SK-N-SH (cell line): ENCODE results near the gene PLA2G2C. TPM values are rescaled to one million over a fixed set of nuclear protein-coding genes. Genes with fewer than 3 reads are reported as not detected.

ENCODE experiments used
- CTCF ChIA-PET: fragments of 300-600, 350-600 bp; formaldehyde crosslinking; extraction: SDS; loops from one replicate; lab custom pipeline; 2021; lab: Yijun Ruan, JAX
- POLR2A ChIA-PET: fragments of 350-600 bp; sonication (Branson Sonifier 250); formaldehyde crosslinking; extraction: SDS; loops from one replicate; lab custom pipeline; 2020; ENCODE audit warnings: antibody characterized with exemption, inconsistent platforms; lab: Yijun Ruan, JAX
- DNase-seq: peaks from one replicate; pipeline ENCODE4 v3.0.0; 2012
- H2AFZ ChIP-seq: fragments of 200-600 bp; sonication (generic); 2 replicates; pipeline ENCODE4 v1.8.1; 2016; ENCODE audit warnings: antibody characterized with exemption, mild to moderate bottlenecking, low read depth
- H3F3A ChIP-seq: fragments of 200-600 bp; sonication (generic); replicated peaks from 2 replicates; pipeline ENCODE3; 2016; ENCODE audit warnings: antibody characterized with exemption, mild to moderate bottlenecking; ENCODE audit not compliant: insufficient read depth
- H3K27ac ChIP-seq, 2 experiments: fragments of 200-500 bp in 1 of 2; fragments of 200-600 bp in 1 of 2; sonication (Bioruptor generic) in 1 of 2; sonication (generic), shearing (Covaris generic) in 1 of 2; 2 replicates each; pipeline versions ENCODE4 v1.5.1 to v1.6.1; 2014 to 2016; ENCODE audit warnings: low read depth in 2 of 2, inconsistent platforms in 1 of 2, low read length in 1 of 2, mild to moderate bottlenecking in 1 of 2, mixed read lengths in 1 of 2
- H3K27me3 ChIP-seq: fragments of 200-600 bp; sonication (generic), shearing (Covaris generic); 2 replicates; pipeline ENCODE4 v1.6.1; 2016; ENCODE audit warnings: mixed run types; ENCODE audit not compliant: insufficient read depth
- H3K36me3 ChIP-seq, 2 experiments: fragments of 200-500 bp in 1 of 2; fragments of 200-600 bp in 1 of 2; sonication (Bioruptor generic) in 1 of 2; sonication (generic) in 1 of 2; replicated peaks in 1 of 2; 2 replicates each; pipeline versions ENCODE3 to v1.5.1; 2014 to 2016; ENCODE audit warnings: low read length in 1 of 2, mild to moderate bottlenecking in 1 of 2; ENCODE audit not compliant: insufficient read depth in 2 of 2, control insufficient read depth in 1 of 2
- H3K4me1 ChIP-seq, 2 experiments: fragments of 200-500 bp in 1 of 2; fragments of 200-600 bp in 1 of 2; sonication (Bioruptor generic) in 1 of 2; sonication (generic), shearing (Covaris generic) in 1 of 2; 2 replicates each; pipeline versions ENCODE4 v1.5.1 to v1.6.1; 2014 to 2016; ENCODE audit warnings: low read depth in 1 of 2, low read length in 1 of 2, mixed run types in 1 of 2; ENCODE audit not compliant: insufficient read depth in 2 of 2, control insufficient read depth in 1 of 2
- H3K4me2 ChIP-seq: fragments of 200-600 bp; sonication (generic), shearing (Covaris generic); 2 replicates; pipeline ENCODE4 v1.6.1; 2017; ENCODE audit warnings: mixed run types
- H3K4me3 ChIP-seq, 2 experiments: fragments of 200-500 bp in 1 of 2; fragments of 200-600 bp in 1 of 2; sonication (Bioruptor generic) in 1 of 2; sonication (generic), shearing (Covaris generic) in 1 of 2; 2 replicates each; pipeline versions ENCODE4 v1.5.1 to v1.8.1; 2014 to 2016; ENCODE audit warnings: low read depth in 2 of 2, inconsistent platforms in 1 of 2, low read length in 1 of 2, mild to moderate bottlenecking in 1 of 2, mixed read lengths in 1 of 2, moderate library complexity in 1 of 2
- H3K79me2 ChIP-seq: fragments of 200-600 bp; sonication (generic); 2 replicates; pipeline ENCODE4 v1.8.1; 2017; ENCODE audit warnings: mild to moderate bottlenecking; ENCODE audit not compliant: insufficient read depth
- H3K9ac ChIP-seq: fragments of 200-600 bp; sonication (generic); 2 replicates; pipeline ENCODE4 v1.6.1; 2017; ENCODE audit warnings: mixed run types
- H3K9me2 ChIP-seq: fragments of 200-600 bp; sonication (generic); 2 replicates; pipeline ENCODE4 v1.6.1; 2017; ENCODE audit warnings: mixed run types
- H3K9me3 ChIP-seq: fragments of 200-600 bp; sonication (generic); 2 replicates; pipeline ENCODE4 v1.6.1; 2017; ENCODE audit warnings: mixed run types, mild to moderate bottlenecking, moderate library complexity
- H4K20me1 ChIP-seq: fragments of 200-600 bp; sonication (generic); 2 replicates; pipeline ENCODE4 v1.6.1; 2017; ENCODE audit warnings: mild to moderate bottlenecking, mixed run types; ENCODE audit not compliant: insufficient read depth
- ELF1 ChIP-seq: IDR thresholded peaks from 2 replicates; pipeline ENCODE4 v1.4.0; 2012
- EZH2phosphoT487 ChIP-seq: fragments of 200-600 bp; sonication (generic); IDR thresholded peaks from 2 replicates; pipeline ENCODE4 v1.6.1; 2017; ENCODE audit warnings: low read depth, mixed run types, mild to moderate bottlenecking, antibody characterized with exemption, moderate library complexity, borderline replicate concordance
- FOXM1 ChIP-seq: IDR thresholded peaks from 2 replicates; pipeline ENCODE4 v1.4.0; 2012; ENCODE audit warnings: low read depth, mild to moderate bottlenecking
- GABPA ChIP-seq: IDR thresholded peaks from 2 replicates; pipeline ENCODE4 v1.4.0; 2012; ENCODE audit warnings: low read depth, mild to moderate bottlenecking
- JUND ChIP-seq: IDR thresholded peaks from 2 replicates; pipeline ENCODE4 v1.4.0; 2012
- NRF1 ChIP-seq: IDR thresholded peaks from 2 replicates; pipeline ENCODE4 v1.6.1; 2012; ENCODE audit warnings: low read depth, mild to moderate bottlenecking, low read length
- PBX3 ChIP-seq: IDR thresholded peaks from 2 replicates; pipeline ENCODE4; 2012
- RCOR1 ChIP-seq: fragments of 150-350 bp; IDR thresholded peaks from 2 replicates; pipeline ENCODE4 v1.6.1; 2017; ENCODE audit warnings: antibody characterized with exemption, low read length
- TAF1 ChIP-seq: IDR thresholded peaks from 2 replicates; pipeline ENCODE4 v1.6.1; 2012; ENCODE audit warnings: low read depth, mild to moderate bottlenecking, low read length, moderate library complexity, borderline replicate concordance
- WGBS: methylation state at CpG from one replicate; pipeline ENCODE4 v1.1.6; 2017; ENCODE audit warnings: low lambda C conversion rate; 5-methylcytosine and 5-hydroxymethylcytosine counted together
- polyA plus RNA-seq, 3 experiments: library from polyadenylated mRNA; depleted of rRNA; stranded (reverse); fragments of >200 nt; gene quantifications; 2 replicates each; pipeline ENCODE4 v1.2.3, GENCODE V29; 2012
- TF ChIP-seq, protein P1 (sequence below): fragments of 200-600 bp; sonication (generic); IDR thresholded peaks from 2 replicates; pipeline ENCODE4 v1.6.1; 2017; ENCODE audit warnings: antibody characterized with exemption, mild to moderate bottlenecking, moderate library complexity
- TF ChIP-seq, protein P2 (sequence below): IDR thresholded peaks from 2 replicates; pipeline ENCODE4 v1.6.1; 2012; ENCODE audit warnings: mild to moderate bottlenecking, low read depth, low read length, moderate library complexity
- TF ChIP-seq, protein P3 (sequence below): fragments of 150-350 bp; IDR thresholded peaks from 2 replicates; pipeline ENCODE4 v1.6.1; 2016; ENCODE audit warnings: mild to moderate bottlenecking, low read depth, low read length

PLA2G2C gene
- polyA plus RNA-seq, 1 of the 3 experiments (the other 2 are of a cell fraction), result not detected

DNA sequence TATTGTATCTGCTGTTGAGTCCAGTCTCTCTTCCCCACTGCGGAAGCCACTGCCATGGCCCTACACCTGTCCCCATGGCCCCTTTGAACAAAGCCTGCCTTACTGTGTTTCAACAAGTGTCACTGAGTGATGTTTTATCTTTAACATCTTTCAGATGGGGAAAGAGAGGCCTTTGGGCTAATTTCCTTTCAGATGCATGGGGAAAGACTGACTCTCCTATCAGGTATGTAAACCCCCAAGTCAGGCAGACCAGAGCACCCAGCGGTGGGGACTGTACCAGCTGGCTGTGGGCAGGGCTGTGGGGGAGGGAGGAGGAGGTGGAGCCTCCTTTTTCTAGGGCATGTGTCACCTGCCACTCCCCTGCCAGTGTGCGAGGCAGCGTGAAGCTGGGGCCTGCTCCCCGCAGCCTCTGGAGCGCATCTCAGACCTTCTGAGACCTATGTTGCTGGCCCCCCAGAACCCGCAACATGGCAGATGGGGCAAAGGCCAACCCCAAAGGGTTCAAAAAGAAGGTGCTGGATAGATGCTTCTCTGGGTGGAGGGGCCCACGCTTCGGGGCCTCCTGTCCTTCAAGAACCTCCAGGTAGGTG lies 47.3 kb downstream of the PLA2G2C start, which contains the start of gene PLA2G2F (continued):
- TF ChIP-seq PBX3, result no peak

GRCh38 chr1:20138346-20138745 lies 48.0 kb downstream of the PLA2G2C start:
- no peaks in the 10 kb centered on the region for H3K9me2 ChIP-seq
- H3K27ac ChIP-seq, result no peak overlapping the region
- no peak overlapping the region for H3K9ac ChIP-seq
- H3K79me2 ChIP-seq, result no peaks in the 10 kb centered on the region
- TF ChIP-seq, protein P1, sequence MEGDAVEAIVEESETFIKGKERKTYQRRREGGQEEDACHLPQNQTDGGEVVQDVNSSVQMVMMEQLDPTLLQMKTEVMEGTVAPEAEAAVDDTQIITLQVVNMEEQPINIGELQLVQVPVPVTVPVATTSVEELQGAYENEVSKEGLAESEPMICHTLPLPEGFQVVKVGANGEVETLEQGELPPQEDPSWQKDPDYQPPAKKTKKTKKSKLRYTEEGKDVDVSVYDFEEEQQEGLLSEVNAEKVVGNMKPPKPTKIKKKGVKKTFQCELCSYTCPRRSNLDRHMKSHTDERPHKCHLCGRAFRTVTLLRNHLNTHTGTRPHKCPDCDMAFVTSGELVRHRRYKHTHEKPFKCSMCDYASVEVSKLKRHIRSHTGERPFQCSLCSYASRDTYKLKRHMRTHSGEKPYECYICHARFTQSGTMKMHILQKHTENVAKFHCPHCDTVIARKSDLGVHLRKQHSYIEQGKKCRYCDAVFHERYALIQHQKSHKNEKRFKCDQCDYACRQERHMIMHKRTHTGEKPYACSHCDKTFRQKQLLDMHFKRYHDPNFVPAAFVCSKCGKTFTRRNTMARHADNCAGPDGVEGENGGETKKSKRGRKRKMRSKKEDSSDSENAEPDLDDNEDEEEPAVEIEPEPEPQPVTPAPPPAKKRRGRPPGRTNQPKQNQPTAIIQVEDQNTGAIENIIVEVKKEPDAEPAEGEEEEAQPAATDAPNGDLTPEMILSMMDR, result no peak
- TF ChIP-seq EZH2phosphoT487, result no peak
- no peak for TF ChIP-seq TAF1
- no peak for TF ChIP-seq JUND
- TF ChIP-seq NRF1, result no peak
- no peak for TF ChIP-seq ELF1
- TF ChIP-seq, protein P2, sequence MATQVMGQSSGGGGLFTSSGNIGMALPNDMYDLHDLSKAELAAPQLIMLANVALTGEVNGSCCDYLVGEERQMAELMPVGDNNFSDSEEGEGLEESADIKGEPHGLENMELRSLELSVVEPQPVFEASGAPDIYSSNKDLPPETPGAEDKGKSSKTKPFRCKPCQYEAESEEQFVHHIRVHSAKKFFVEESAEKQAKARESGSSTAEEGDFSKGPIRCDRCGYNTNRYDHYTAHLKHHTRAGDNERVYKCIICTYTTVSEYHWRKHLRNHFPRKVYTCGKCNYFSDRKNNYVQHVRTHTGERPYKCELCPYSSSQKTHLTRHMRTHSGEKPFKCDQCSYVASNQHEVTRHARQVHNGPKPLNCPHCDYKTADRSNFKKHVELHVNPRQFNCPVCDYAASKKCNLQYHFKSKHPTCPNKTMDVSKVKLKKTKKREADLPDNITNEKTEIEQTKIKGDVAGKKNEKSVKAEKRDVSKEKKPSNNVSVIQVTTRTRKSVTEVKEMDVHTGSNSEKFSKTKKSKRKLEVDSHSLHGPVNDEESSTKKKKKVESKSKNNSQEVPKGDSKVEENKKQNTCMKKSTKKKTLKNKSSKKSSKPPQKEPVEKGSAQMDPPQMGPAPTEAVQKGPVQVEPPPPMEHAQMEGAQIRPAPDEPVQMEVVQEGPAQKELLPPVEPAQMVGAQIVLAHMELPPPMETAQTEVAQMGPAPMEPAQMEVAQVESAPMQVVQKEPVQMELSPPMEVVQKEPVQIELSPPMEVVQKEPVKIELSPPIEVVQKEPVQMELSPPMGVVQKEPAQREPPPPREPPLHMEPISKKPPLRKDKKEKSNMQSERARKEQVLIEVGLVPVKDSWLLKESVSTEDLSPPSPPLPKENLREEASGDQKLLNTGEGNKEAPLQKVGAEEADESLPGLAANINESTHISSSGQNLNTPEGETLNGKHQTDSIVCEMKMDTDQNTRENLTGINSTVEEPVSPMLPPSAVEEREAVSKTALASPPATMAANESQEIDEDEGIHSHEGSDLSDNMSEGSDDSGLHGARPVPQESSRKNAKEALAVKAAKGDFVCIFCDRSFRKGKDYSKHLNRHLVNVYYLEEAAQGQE, result no peak
- no peak for TF ChIP-seq RCOR1
- no peak for TF ChIP-seq GABPA
- no peak for TF ChIP-seq FOXM1
- TF ChIP-seq, protein P3, sequence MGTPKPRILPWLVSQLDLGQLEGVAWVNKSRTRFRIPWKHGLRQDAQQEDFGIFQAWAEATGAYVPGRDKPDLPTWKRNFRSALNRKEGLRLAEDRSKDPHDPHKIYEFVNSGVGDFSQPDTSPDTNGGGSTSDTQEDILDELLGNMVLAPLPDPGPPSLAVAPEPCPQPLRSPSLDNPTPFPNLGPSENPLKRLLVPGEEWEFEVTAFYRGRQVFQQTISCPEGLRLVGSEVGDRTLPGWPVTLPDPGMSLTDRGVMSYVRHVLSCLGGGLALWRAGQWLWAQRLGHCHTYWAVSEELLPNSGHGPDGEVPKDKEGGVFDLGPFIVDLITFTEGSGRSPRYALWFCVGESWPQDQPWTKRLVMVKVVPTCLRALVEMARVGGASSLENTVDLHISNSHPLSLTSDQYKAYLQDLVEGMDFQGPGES, result no peak
- ChIA-PET POLR2A (no interaction called here), CTCF (no interaction called here)
- H3K4me1 ChIP-seq, result no peaks in the 10 kb centered on the region
- DNase-seq, result no peak
- no peaks in the 10 kb centered on the region for H4K20me1 ChIP-seq
- H3K4me3 ChIP-seq, result no peak overlapping the region
- no peaks in the 10 kb centered on the region for H3K9me3 ChIP-seq
- no peaks in the 10 kb centered on the region for H3K36me3 ChIP-seq
- H3F3A ChIP-seq, result no peaks in the 10 kb centered on the region
- no peak overlapping the region for H3K4me2 ChIP-seq
- 24% methylated on average over 4 of the region's 6 CpGs for WGBS
- H2AFZ ChIP-seq, result no peak overlapping the region
- no peaks in the 10 kb centered on the region; the same call in 1 of the 2 replicates for H3K27me3 ChIP-seq
